K562 (cell line): Measurements from ENCODE around the gene EPHA2. TPM values are rescaled to one million over a fixed set of nuclear protein-coding genes. Genes with fewer than 3 reads are reported as not detected.
A peak's percentile ranks its signal among the peaks of the same experiment; 100 is the strongest.

Experiments
- CC2D1A ChIP-seq: fragments of 450-650 bp; IDR thresholded peaks from 2 replicates; pipeline ENCODE4 v1.6.1; 2017; ENCODE audit warnings: mild to moderate bottlenecking
- ETV1 ChIP-seq: fragments of 450-650 bp; conservative IDR thresholded peaks from 2 replicates; pipeline ENCODE4 v1.6.1; 2016; ENCODE audit warnings: missing genetic modification characterization, control low read depth, low read depth, missing compliant biosample characterization
- MAZ ChIP-seq, 2 experiments: fragments of 450-650 bp in 1 of 2; sonication (generic) in 1 of 2; formaldehyde crosslinking; IDR thresholded peaks in 1 of 2; conservative IDR thresholded peaks in 1 of 2; 2 replicates each; pipeline versions ENCODE4 v1.4.0 to v1.5.0; 2020; ENCODE audit warnings: mild to moderate bottlenecking in 1 of 2, missing genetic modification reagents in 1 of 2
- MYC ChIP-seq, 2 experiments: fragments of 250-450 bp in 1 of 2; sonication (Bioruptor Pico) in 1 of 2; IDR thresholded peaks; 2 replicates each; pipeline versions ENCODE4 v1.5.1 to v1.6.1; 2012 to 2021; ENCODE audit warnings: low read depth in 2 of 2, borderline replicate concordance in 1 of 2, improper control_type of control experiment in 1 of 2, low read length in 1 of 2, mild to moderate bottlenecking in 1 of 2, moderate library complexity in 1 of 2
- RB1 ChIP-seq: fragments of 450-650 bp; IDR thresholded peaks from 2 replicates; pipeline ENCODE4 v1.6.1; 2017; ENCODE audit warnings: low read depth, mild to moderate bottlenecking
- RBM22 ChIP-seq: fragments of 200-400 bp; formaldehyde crosslinking; IDR thresholded peaks from 2 replicates; pipeline ENCODE4 v1.6.1; 2018; ENCODE audit warnings: low read length, low read depth; ENCODE audit not compliant: poor library complexity, severe bottlenecking
- RFX1 ChIP-seq: fragments of 450-650 bp; IDR thresholded peaks from 2 replicates; pipeline ENCODE4 v1.6.1; 2016; ENCODE audit warnings: mild to moderate bottlenecking, moderate library complexity
- SIN3A ChIP-seq, 2 experiments: fragments of 150-350 bp in 1 of 2; IDR thresholded peaks; 2 replicates each; pipeline ENCODE4 v1.6.1; 2011 to 2016; ENCODE audit warnings: borderline replicate concordance in 2 of 2, low read depth in 2 of 2, low read length in 2 of 2, mild to moderate bottlenecking in 2 of 2, moderate library complexity in 2 of 2; ENCODE audit not compliant: control insufficient read depth in 1 of 2
- SP1 ChIP-seq: sonication (generic); formaldehyde crosslinking; IDR thresholded peaks from 2 replicates; pipeline ENCODE4 v1.8.1; 2022; ENCODE audit warnings: mild to moderate bottlenecking, missing genetic modification reagents
- ZFX ChIP-seq: sonication (generic); formaldehyde crosslinking; IDR thresholded peaks from 2 replicates; pipeline ENCODE4 v1.8.0; 2022; ENCODE audit warnings: mild to moderate bottlenecking, missing genetic modification reagents, moderate library complexity
- ZNF12 ChIP-seq: sonication (generic); formaldehyde crosslinking; IDR thresholded peaks from 2 replicates; pipeline ENCODE4 v1.4.0; 2020; ENCODE audit warnings: mild to moderate bottlenecking, missing genetic modification reagents
- polyA plus RNA-seq, 8 experiments: library from polyadenylated mRNA; depleted of rRNA in 4 of 8; stranded (reverse) in 5 of 8; unstranded in 3 of 8; fragments of >200 nt; fragmentation: Nextera tagmentation in 2 of 8; fragmentation: Illumina TruSeq in 1 of 8; extraction: Ambion mirVana in 2 of 8; extraction: Trizol in 1 of 8; gene quantifications; 2 replicates each; pipeline versions ENCODE4 v1.2.1 to v1.2.3, GENCODE V29; 2011 to 2014; ENCODE audit warnings: inconsistent platforms in 1 of 8, missing spikeins in 1 of 8
- total RNA-seq, 7 experiments: library from RNA; depleted of rRNA in 6 of 7; stranded (reverse); fragments of >200 nt in 6 of 7; fragmentation: Illumina TruSeq in 2 of 7; extraction: Trizol in 2 of 7; gene quantifications; 2 replicates each; pipeline versions ENCODE4 v1.2.1 to v1.2.3, GENCODE V29; 2011 to 2021; ENCODE audit warnings: low replicate concordance in 1 of 7
- TF ChIP-seq, protein P1 (sequence below): sonication (generic); formaldehyde crosslinking; IDR thresholded peaks from 2 replicates; pipeline ENCODE4 v1.8.0; 2022; ENCODE audit warnings: mild to moderate bottlenecking, missing genetic modification reagents
- TF ChIP-seq, protein P2 (sequence below), 2 experiments: fragments of 450-650 bp; conservative IDR thresholded peaks; 2 replicates each; pipeline ENCODE4 v1.6.1; 2017; ENCODE audit warnings: mild to moderate bottlenecking in 2 of 2, moderate library complexity in 2 of 2

The EPHA2 gene
- total and polyA plus RNA-seq, 9 of the 15 experiments (the other 6 are each of a cell fraction or from before 2014, with no cell fraction given) = 0.04 to 0.40 (median 0.07) TPM; not detected in 4

DNA sequence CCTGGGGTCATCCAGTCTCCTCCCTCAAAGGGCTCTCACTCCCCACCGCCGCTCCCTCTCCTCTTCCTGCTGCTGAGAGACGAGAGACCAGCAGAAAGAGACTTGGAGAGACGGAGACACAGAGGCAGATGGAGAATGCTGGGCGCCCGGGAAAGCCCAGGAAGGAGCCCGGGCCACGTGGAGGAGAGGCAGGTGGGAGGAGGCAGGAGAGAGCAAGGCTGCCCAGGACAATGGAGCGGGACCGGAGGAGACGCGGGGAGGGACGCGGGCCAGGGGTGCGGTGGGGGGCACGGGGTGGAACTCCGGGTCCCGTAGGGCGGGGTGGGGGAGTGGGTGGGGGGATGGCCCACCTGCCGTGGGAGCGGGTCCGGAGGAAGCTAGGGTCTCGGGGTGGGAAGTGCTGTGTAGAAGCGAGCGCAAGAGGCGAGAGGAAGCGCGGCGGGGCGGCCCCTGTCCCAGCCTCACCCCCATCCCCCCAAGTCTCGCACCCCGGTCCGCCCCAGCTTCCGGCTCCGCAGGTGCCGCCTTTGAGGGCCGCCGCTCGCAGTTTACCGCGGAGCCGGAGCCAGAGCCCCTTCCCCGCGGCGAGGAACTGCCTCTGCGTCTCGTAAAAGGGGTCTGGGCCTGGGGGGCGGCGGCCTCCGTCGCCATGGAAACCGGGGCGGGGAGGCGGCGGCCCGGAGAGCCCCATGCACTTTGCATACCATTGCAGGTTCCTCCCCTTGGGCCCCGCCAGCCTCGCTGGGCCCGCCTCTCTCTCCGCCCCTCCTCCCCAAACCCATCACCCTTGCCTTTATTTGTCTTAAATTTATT, 11.7 kb upstream of the EPHA2 start (continued):
- TF ChIP-seq, protein P1, sequence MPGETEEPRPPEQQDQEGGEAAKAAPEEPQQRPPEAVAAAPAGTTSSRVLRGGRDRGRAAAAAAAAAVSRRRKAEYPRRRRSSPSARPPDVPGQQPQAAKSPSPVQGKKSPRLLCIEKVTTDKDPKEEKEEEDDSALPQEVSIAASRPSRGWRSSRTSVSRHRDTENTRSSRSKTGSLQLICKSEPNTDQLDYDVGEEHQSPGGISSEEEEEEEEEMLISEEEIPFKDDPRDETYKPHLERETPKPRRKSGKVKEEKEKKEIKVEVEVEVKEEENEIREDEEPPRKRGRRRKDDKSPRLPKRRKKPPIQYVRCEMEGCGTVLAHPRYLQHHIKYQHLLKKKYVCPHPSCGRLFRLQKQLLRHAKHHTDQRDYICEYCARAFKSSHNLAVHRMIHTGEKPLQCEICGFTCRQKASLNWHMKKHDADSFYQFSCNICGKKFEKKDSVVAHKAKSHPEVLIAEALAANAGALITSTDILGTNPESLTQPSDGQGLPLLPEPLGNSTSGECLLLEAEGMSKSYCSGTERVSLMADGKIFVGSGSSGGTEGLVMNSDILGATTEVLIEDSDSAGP (CRISPR knock-in tag) = no peak
- TF ChIP-seq RB1 = peak; percentile 77
- TF ChIP-seq, protein P2, sequence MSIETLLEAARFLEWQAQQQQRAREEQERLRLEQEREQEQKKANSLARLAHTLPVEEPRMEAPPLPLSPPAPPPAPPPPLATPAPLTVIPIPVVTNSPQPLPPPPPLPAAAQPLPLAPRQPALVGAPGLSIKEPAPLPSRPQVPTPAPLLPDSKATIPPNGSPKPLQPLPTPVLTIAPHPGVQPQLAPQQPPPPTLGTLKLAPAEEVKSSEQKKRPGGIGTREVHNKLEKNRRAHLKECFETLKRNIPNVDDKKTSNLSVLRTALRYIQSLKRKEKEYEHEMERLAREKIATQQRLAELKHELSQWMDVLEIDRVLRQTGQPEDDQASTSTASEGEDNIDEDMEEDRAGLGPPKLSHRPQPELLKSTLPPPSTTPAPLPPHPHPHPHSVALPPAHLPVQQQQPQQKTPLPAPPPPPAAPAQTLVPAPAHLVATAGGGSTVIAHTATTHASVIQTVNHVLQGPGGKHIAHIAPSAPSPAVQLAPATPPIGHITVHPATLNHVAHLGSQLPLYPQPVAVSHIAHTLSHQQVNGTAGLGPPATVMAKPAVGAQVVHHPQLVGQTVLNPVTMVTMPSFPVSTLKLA (conservative IDR thresholded peaks at IDR 0.05) = peak in 1 of 2 experiments; percentile 66; a peak in 3 of 4 replicates
- peak; percentile 45 to 63; a peak in 3 of 4 replicates for TF ChIP-seq MAZ (CRISPR knock-in tag; conservative IDR thresholded peaks at IDR 0.05 in 1 of 2, IDR thresholded peaks at IDR 0.05 in 1 of 2)
- TF ChIP-seq CC2D1A = no peak
- peak; percentile 99 for TF ChIP-seq RFX1
- TF ChIP-seq ETV1 (tag) = peak; percentile 15; the same call in 1 of the 2 replicates
- peak; percentile 17 to 39; a peak in 1 of 4 replicates for TF ChIP-seq SIN3A (IDR thresholded peaks at IDR 0.05; ENCODE audit: borderline replicate concordance in 2 of 2, control insufficient read depth in 1 of 2, low read depth in 2 of 2, low read length in 2 of 2)
- TF ChIP-seq RBM22 = peak; percentile 69
- peak; percentile 70; the same call in 1 of the 2 replicates for TF ChIP-seq SP1
- TF ChIP-seq MYC (IDR thresholded peaks at IDR 0.05; ENCODE audit: low read depth, low read length) = peak; percentile 50; the same call in 1 of the 2 replicates
- no peak for TF ChIP-seq MYC (CRISPR knock-in tag; IDR thresholded peaks at IDR 0.05; ENCODE audit: borderline replicate concordance, low read depth)
- 0 out of 2 replicates have a peak, but pooled peaks have one; percentile 18 for TF ChIP-seq ZNF12 (CRISPR knock-in tag)
- peak; percentile 53 for TF ChIP-seq ZFX (CRISPR knock-in tag)
- TF ChIP-seq, all 486 proteins: peak for 52
